HG02938 (cell line): ENCODE results near the gene LRP6.
"Not testable (repeated sequence)": the region's sequence is repeated elsewhere in the genome, so short reads cannot be mapped to it uniquely, and the experiment has no call there.

Experiments used
- ATAC-seq: cut with Tn5 transposase; IDR thresholded peaks from one replicate; pipeline ENCODE4 v1.9.1; 2021; ENCODE audit warnings: mild to moderate bottlenecking, moderate library complexity; ENCODE audit not compliant: unreplicated experiment

LRP6 gene

DNA sequence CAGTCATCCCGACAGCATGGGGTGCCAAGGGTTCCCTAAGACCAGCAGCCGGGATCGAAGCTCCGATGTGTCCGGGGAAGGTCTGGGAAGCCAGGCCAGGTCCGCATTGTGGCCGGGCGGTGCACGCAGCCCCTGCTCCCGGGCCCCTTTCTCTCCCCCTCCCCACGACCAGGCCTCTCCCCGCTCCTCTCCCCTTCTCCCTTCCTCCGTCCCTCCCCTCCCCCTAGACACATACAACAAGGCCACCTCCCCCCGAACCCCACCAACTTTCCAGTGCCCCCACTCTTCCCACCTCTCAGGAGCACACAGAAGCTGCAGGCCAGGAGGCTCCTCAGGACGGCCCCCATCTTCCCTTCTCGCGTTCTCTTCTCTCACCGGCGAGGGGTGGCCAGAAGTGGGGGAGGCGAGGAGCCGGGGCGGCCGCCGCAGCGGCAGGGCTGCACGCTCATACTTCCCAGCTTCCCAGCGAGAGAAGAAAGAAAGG lies 413 bp downstream of the LRP6 start:
- ATAC-seq, result no peak

DNA sequence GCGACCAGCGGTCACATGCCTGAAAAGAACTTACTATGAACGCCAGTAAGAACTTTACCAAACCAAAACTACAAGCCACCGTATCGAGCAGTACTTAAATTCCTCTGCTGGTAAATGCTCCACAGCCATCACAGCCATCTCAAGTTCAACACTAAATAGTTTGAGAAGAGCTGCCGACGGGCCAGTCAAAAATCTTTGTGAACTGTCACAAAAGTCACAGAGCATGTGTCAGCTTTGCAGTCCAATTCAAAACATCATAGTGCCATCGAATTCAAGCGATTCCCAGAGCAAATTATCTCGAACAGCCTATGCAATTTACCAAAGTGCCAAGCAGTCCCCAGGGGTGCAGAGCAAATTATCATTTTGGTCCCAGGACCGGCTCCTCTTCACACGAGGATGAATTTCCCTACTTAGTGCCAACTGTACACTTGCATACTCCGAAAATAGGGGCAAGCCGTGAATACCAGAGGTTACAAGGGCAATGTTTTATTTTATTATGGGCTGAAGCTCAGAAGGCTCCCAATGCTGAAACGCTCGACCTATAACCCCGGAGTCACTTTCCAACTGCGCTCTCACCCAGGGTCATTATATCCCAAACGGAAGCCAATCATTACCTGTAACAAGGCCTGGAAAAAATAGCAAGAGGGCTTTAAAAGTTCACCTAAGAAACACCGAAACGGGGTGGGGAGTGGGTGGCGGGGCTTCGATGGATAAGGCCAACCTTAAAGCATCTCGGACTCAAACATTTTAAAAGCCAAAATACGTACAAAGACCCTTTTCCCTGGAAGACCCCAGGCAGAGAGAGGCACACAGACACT lies 1.1 kb downstream of the LRP6 start:
- ATAC-seq, result no peak

DNA sequence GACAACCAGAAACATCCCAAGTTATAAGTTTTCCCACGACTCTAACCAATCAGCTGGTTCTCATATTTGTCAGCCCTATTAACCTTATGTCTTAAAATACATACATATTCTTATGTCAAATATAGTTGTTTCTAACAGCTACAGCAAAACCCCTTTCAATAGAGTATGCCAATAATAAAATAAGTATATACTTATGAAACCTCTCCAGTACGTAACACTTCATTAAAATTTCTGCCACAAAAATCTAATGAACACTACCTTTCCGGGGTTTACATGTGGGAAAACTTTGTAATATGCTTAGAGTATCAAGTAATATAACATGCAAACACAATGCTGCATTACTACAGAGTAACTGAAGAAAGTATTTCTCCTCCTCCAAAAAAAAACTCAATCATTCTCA lies 1.8 kb downstream of the LRP6 start:
- no peak for ATAC-seq

DNA sequence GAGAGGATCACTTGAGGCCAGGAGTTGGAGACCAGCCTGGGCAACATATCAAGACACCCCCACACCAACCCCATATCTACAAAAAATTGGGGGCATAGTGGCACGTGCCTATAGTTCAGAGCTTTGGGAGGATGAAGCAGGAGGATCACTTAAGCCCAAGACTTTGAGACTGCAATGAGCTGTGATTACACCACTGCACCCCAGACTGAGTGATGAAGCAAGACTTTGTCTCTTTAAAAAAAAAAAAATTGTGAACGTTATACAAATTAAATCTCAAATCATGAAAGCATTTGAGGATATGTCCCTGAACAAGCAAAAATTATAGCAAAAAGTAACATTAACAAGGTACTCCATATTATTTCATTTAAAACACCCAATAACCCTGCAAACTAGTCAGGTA lies 2.9 kb downstream of the LRP6 start:
- no peak for ATAC-seq

DNA sequence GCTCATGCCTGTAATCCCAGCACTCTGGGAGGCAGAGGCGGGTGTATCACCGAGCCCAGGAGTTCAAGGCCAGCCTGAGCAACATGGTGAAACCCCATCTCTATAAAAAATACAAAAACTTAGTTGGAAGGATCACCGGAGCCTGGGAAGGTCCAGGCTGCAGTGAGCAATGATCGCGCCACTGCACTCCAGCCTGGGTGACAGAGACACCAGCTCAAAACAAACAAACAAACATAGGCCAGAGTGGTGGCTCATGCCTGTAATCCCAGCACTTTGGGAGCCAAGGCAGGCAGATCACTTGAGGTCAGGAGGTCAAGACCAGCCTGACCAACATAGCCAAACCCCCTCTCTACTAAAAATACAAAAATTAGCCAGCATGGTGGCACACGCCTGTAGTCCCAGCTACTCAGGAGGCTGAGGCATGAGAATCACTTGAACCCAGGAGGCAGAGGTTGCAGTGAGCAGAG lies 10.5 kb downstream of the LRP6 start:
- ATAC-seq, result not testable (repeated sequence)

DNA sequence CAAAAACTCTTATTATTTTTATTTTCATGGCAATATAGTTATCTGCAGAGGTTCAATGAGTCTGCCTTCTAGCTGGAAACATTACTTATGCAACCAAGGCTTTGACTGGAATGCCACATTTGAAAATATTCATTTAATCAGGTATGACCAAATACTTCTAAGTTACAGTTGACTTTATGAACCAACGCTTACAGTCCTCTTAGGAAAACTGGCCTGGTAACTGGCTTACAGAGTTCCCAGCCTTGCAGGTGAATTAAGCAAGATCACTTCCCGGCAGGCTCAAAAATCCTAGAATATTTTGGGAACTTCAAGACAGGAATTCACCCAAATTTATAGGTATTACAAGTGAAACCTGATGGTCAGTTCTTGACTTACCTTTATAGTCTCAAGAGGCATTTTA lies 12.3 kb downstream of the LRP6 start:
- no peak for ATAC-seq

DNA sequence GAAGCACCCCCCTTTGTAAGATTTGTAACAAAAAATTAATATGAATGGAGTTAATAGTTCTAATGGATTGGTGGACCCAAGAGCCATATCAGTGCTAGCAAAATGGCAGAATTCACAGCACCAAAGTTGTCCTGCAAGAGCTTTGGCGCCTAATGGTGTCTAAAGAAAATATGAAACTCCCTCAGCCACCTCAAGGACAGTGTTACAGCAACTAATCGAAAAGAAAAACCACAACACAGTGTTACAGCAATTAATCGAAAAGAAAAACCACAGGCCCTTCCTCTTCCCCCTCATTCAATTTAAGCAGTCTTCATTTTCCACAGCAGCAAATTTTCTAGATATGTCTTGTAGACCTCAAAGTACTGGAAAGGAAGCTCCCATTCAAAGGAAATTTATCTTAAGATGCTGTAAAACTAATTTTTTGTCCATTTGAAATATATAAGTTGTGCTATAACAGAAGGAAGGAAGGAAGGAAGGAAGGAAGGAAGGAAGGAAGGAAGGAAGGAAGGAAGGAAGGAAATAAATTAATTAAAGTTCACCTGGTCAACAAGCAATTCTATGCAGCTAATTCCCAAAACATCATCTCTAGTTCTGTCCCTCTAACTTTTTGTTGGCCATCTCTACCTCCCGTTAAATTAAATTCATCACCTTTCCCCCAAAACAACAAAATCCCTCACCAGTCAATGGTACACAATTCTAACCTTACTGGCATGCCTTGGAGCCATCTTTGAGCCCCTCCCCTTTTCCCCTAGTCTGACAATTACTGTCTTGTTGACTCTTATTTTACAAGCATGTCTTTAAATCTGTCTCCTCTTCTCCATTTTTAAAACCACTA lies 17.4 kb downstream of the LRP6 start:
- no peak for ATAC-seq

DNA sequence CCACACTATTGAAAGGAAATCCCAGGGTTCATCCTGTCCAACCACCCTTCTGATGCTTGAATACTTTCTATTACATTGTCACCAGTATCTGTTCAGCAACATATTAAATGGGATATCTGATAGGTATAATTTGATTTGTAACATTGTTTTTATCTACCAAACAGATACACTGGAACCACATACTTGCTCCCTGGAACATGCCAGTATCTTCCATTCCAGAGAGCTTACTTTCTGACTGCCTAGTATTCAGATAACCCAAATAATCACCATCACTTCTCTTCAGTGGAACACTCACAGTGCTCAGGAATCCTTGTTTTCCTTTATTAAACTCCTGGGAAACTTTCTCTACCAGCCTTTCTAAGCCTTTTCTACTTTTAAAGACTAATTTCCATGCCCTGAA lies 19.3 kb downstream of the LRP6 start:
- ATAC-seq, result no peak

DNA sequence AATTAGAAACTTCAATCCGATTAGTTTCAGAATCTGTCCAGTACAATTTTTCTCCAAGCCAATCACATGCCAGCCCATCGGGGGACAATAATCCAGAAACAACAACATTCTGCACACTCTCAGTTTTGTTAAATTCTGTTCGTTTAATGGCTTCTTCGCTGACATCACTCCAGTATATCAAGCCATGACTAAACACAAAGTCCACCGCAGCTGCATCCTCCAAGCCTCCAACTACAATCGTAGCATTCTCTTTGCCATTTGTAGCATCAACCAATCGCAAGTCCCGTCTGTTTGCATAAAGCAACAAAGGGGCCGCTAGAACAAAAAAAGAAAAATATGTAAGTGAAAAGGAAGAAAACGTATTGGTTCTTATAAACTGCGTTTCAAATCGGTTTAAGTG lies 22.5 kb downstream of the LRP6 start:
- ATAC-seq, result no peak

DNA sequence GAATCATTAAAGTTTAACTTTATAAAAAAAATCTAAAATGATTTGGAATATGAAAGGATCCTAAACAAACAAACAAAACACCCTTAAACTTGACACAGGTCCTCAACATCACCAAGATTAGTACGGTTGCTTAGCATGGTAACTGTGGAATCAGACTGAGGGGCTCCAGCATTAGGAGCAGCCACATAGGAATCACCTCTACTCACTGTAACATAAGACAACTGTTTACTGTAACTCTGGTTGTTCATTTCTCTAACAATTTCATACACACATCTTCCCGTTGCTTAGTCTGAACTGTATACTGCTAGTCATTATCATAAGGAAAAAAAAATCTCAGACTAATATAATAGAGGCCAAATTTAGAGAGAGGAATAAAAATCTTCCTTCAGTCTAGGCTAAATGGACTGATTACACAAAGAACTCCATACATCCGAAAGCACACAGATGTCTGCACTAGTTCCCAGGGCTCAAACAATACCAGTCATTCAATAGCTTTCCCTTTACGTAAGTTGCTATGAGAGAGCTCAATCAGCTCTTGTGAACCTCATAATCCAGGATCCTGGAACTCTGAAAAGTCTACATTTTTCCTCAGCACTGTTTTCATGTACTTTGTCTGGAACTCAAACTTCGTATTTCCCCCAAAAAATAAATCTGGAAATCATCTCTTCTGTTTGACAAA lies 26.0 kb downstream of the LRP6 start:
- ATAC-seq, result no peak

DNA sequence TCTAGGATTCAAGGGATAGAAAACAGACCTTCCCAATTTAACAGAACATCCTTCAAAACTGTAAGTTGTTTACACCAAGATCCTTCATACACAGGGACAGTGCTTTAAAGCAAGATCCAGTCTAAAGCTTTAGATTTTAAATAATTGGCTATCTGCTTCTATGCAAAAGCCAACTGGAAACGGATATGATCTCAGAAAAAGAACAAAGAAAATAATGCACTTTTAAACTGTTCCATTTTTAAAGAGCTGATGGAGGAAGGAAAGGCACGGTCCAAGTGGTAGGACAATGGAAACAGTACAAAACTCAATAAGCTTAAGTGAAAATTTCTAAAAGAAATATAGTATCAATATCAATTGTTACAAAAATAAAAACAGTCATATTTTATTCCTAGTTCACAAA lies 27.7 kb downstream of the LRP6 start:
- no peak for ATAC-seq

DNA sequence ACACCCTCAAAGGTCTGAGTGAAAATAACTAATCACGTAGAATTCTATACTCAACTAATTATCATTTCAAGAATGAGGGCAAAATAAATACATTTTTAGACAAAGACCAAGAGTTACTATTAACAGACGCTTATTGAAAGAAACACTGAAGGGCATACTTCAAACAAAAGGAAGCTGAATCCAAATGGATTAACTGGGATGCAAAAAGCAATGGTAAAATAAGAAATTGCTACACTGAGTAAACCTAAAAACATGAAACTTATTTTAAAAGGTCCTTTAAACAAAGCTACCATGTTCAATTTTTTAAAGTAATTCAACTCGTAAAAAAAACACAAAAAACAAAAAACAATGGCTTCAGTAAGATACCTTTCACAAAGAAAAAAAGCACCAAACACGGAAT lies 28.2 kb downstream of the LRP6 start:
- ATAC-seq, result no peak

DNA sequence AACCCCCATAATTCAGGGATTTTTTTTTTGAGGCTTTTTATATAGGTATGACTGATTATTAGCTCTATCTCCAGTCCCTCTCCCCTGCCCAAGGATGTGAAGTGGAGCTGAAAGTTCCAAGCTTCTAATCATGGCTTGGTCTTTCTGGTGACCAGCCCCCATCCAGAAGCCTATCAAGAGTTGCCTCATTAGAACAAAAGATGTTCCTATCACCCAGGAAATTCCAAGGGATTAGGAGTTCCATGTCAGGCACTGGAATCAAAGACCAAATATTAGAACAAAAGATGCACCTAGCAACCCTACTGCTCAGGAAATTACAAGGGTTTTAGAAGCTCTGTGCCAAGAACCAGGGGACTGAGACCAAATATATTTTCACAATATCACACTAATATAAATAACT lies 29.9 kb downstream of the LRP6 start:
- no peak for ATAC-seq

DNA sequence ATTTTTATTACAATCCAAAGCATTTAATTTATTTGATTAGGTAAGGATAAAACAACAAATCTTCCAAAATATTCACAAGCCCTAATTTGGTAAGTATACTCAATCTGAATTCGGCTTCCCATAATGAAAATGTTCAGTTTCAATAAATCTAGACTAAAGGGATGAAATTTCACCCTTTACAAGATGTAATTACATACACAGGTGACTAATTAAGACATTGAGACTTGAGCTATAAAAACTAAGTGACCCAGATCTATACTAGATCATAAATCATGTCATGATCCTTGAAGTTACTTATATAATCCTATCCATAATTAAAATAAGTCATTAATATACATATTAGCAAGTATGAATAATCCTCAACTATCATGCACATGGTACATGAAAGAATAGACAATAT lies 36.6 kb downstream of the LRP6 start:
- ATAC-seq, result no peak

DNA sequence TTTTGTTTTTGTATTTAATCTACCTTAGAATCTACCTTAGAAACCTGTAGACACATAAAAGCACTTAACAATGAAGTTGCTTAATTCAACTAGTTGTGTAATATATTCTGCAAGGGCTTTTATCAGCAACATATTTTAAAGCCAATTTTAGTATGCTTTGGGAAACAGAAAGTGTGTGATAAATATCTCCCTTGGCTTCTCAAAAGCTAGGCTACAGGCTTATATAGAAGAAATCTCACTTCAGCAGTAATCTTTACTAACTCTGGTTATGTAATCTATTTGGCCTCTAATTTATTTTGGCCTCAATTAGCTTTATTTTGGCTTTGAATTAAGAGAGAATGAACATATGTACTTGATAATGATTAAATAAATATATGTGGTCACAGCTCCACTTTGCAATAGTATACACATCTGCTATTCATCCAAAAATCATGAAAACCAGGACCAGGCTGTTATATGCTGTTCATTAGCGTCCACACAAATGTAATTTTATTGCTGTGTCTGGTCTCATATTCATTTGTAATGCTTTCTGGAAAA lies 37.2 kb downstream of the LRP6 start:
- no peak for ATAC-seq

DNA sequence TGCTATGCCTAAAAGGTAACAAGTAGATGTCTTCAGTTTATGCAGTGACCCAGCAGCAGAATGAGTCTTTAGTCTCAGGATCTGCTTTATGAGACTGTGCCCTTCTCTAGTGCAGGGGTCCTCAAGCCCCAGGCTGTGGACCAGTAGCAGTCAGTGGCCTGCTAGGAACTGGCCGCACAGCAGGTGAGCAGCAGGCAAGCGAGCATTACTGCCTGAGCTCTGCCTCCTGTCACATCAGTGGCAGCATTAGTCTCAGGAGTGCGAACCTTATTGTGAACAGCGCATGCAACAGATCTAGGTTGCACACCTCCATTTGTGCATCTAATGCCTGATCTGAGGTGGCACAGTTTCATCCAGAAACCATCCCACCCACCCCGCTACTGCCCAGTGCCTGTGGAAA lies 38.4 kb downstream of the LRP6 start:
- no peak for ATAC-seq

DNA sequence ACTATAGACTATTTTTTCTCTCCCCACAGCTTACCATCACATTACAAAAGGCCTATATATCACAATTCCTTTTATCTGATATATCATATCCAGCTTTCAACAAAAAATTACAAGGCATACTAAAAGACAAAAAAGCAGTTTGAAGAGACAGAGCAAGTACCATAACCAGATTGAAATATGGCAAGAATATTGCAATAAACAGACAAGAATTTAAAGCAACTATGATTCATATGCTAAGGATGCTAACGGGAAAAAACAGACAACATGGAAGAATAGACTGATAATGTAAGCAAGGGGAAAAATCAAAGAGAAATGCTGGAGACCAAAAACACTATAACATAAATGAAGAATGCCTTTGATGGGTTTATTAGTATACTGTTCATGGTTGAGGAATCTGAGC lies 40.7 kb downstream of the LRP6 start:
- no peak for ATAC-seq

DNA sequence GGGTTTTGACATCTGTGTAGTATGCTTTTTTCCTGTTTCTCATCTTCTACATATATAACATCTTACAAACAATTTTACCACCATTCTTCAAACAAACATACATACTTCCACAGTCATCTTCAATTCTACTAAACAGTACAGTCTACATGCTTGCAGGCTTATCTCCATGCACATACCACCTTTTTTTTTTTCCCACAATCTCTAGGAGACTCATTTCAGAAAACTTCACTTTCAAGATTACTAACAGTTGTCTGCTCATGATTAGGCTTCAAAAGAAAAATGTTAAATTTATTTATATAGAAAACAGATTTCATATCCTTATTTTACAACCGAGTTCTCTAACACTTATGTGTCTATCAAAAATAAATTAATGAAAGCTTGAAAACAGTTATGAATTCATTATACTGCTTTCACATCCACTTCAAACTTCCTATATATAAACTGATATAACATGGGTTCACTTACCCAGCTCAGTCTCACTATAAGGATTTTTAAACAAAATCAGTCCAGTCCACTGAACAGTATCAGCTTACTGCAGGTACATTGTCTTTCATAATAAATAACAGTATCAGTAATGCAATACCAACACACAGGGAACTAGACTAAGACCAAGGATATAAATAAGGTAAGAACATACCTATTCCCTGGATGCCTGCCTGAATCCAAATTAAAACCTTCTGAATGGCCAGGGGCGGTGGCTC lies 42.5 kb downstream of the LRP6 start:
- ATAC-seq, result no peak

DNA sequence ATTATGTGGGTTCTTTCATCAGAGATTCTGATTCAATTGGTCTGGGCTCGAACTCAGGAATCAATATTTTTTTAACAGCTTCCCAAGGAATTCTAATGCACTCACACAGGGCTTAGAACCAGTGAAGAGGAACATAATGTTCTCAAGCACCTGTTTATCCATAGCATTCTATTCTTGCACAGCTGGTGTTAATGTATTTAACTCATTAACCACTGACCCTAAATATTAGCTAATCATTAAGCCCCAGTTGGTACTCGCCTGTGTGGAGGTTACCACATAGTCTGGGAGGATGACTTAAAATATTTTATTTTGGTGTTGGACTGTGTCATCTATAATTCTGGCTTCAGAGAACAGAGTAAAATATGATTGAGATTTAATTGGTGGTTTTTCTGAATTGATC lies 45.3 kb downstream of the LRP6 start:
- ATAC-seq, result no peak

DNA sequence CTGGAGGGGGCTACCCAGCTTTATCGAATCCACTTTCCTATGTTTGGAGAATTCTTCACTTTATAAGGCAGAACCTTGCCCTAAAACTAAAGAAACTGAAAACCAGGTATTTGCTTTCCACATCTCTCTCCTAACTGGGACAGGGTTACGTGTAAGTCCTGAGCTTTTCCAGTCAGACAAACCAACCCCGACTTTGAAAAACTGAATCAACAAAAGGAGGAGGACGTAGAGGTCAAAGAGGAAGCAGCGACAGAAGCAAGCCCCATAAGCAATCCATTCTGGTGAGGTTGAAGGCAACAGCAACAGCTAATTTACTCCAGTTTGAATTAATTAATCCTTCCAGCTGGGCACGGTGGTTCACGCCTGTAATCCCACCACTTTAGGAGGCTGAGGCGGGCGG lies 47.2 kb downstream of the LRP6 start:
- ATAC-seq, result no peak

DNA sequence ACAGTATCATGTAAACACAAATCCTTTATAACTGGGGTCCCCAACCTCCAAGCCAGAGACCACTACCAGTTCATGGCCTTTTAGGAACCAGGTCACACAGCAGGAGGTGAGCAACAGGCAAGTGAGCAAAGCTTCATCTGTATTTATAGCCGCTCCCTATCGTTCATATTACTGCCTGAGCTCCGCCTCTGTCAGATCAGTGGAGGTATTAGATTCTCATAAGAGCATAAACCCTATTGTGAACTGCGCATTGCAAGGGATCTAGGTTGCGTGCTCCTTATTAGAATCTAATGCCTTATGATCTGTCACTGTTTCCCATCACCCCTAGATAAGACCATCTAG lies 49.9 kb downstream of the LRP6 start:
- no peak for ATAC-seq
